NCI-H510A (cell line): ENCODE results near the gene ARHGAP9.
A peak's percentile ranks its signal among the peaks of the same experiment; 100 is the strongest.
"Not testable (repeated sequence)": the region's sequence is repeated elsewhere in the genome, so short reads cannot be mapped to it uniquely, and the experiment has no call there.

Source experiments
- DNase-seq: peaks from one replicate; lab custom pipeline; 2025; lab: John Stamatoyannopoulos, UW

Gene ARHGAP9

GRCh38 chr12:57456737-57457490 is 22.8 kb downstream of the ARHGAP9 start:
- DNase-seq: no peak

- DNase-seq: peak; percentile 47
Observed at GRCh38 chr12:57456145-57456700, 23.4 kb downstream of the ARHGAP9 start.

- DNase-seq: peak; percentile 75
Observed at GRCh38 chr12:57455374-57456144, 24.1 kb downstream of the ARHGAP9 start.

GRCh38 chr12:57454566-57455373 is 24.9 kb downstream of the ARHGAP9 start, which contains the start of gene INHBE:
Gene INHBE, plus strand, starts transcription at chr12:57455307. Its CDS starts 230 bp downstream, at chr12:57455537.
- peak; percentile 83 for DNase-seq

GRCh38 chr12:57454213-57454565 is 25.5 kb downstream of the ARHGAP9 start:
- no peak for DNase-seq

GRCh38 chr12:57452937-57453509 is 26.6 kb downstream of the ARHGAP9 start:
- peak; percentile 40 for DNase-seq

GRCh38 chr12:57452181-57452936 is 27.3 kb downstream of the ARHGAP9 start:
- no peak for DNase-seq

- DNase-seq: no peak
Observed at GRCh38 chr12:57451233-57451778, 28.4 kb downstream of the ARHGAP9 start.

GRCh38 chr12:57450057-57450456 is 29.6 kb downstream of the ARHGAP9 start:
- no peak for DNase-seq

GRCh38 chr12:57449375-57449774 is 30.3 kb downstream of the ARHGAP9 start:
- no peak for DNase-seq

GRCh38 chr12:57448669-57449068 is 31.0 kb downstream of the ARHGAP9 start:
- DNase-seq: no peak

GRCh38 chr12:57446292-57446960 is 33.2 kb downstream of the ARHGAP9 start:
- no peak for DNase-seq

- DNase-seq: no peak
Observed at GRCh38 chr12:57444744-57445143, 34.9 kb downstream of the ARHGAP9 start.

- DNase-seq: not testable (repeated sequence)
Observed at GRCh38 chr12:57444337-57444736, 35.3 kb downstream of the ARHGAP9 start.

GRCh38 chr12:57441846-57442427 is 37.7 kb downstream of the ARHGAP9 start:
- DNase-seq: no peak

GRCh38 chr12:57441393-57441792 is 38.3 kb downstream of the ARHGAP9 start:
- not testable (repeated sequence) for DNase-seq

GRCh38 chr12:57439762-57440266 is 39.9 kb downstream of the ARHGAP9 start:
- no peak for DNase-seq

- DNase-seq: no peak
Observed at GRCh38 chr12:57438400-57438799, 41.3 kb downstream of the ARHGAP9 start.

GRCh38 chr12:57435293-57435692 is 44.4 kb downstream of the ARHGAP9 start:
- DNase-seq: no peak
